ENCODE results near the gene NDUFS1.
"Not testable (repeated sequence)": the region's sequence is repeated elsewhere in the genome, so short reads cannot be mapped to it uniquely, and the experiment has no call there.

The NDUFS1 gene

GRCh38 chr2:206163251-206163880 lies 4.1 kb upstream of the NDUFS1 start:
- DNase-seq, result no peak

GRCh38 chr2:206162401-206162800 lies 3.2 kb upstream of the NDUFS1 start:
- DNase-seq, result not testable (repeated sequence)

GRCh38 chr2:206160807-206161179 lies 1.5 kb upstream of the NDUFS1 start:
- DNase-seq, result no peak

- DNase-seq, result peak in 2 of 51 donors; percentile 32 to 62
These were observed 1.0 kb upstream of the NDUFS1 start for GRCh38 chr2:206160125-206160806.

- peak in 3 of 51 donors; percentile 45 to 72 (median 64) for DNase-seq
These were observed 490 bp downstream of the NDUFS1 start for GRCh38 chr2:206158563-206159345.

- DNase-seq, result not testable (repeated sequence)
These were observed 2.2 kb downstream of the NDUFS1 start for GRCh38 chr2:206157014-206157413.

GRCh38 chr2:206154197-206154596 lies 5.0 kb downstream of the NDUFS1 start:
- DNase-seq, result no peak

GRCh38 chr2:206150631-206151030 lies 8.6 kb downstream of the NDUFS1 start:
- no peak for DNase-seq

- DNase-seq, result no peak
These were observed 9.1 kb downstream of the NDUFS1 start for GRCh38 chr2:206150168-206150567.

GRCh38 chr2:206149330-206149729 lies 9.9 kb downstream of the NDUFS1 start:
- no peak for DNase-seq

GRCh38 chr2:206145665-206146064 lies 13.6 kb downstream of the NDUFS1 start:
- no peak for DNase-seq

GRCh38 chr2:206144383-206144782 lies 14.9 kb downstream of the NDUFS1 start:
- DNase-seq, result no peak

- DNase-seq, result peak in 1 of 51 donors; percentile 18
These were observed 15.8 kb downstream of the NDUFS1 start for GRCh38 chr2:206143451-206143850.

GRCh38 chr2:206127656-206128055 lies 31.6 kb downstream of the NDUFS1 start:
- DNase-seq, result no peak

- no peak for DNase-seq
These were observed 33.3 kb downstream of the NDUFS1 start for GRCh38 chr2:206125901-206126300.

- DNase-seq, result not testable (repeated sequence)
These were observed 36.7 kb downstream of the NDUFS1 start for GRCh38 chr2:206122569-206122968.

GRCh38 chr2:206116278-206116677 lies 43.0 kb downstream of the NDUFS1 start:
- no peak for DNase-seq

- DNase-seq, result no peak
These were observed 44.1 kb downstream of the NDUFS1 start for GRCh38 chr2:206115026-206115578.

- DNase-seq, result no peak
These were observed 46.2 kb downstream of the NDUFS1 start for GRCh38 chr2:206112846-206113547.

GRCh38 chr2:206112108-206112507 lies 47.1 kb downstream of the NDUFS1 start:
- no peak for DNase-seq

- DNase-seq, result no peak
These were observed 50.5 kb downstream of the NDUFS1 start for GRCh38 chr2:206108713-206109112.

GRCh38 chr2:206105541-206105940 lies 53.7 kb downstream of the NDUFS1 start:
- DNase-seq, result no peak

Data from hypothalamus (tissue), 51 donors.